Measurements from ENCODE around the gene SNX5.

GRCh38 chr20:17901971-17902370, 66.6 kb downstream of the SNX5 start:
- no peak for TF ChIP-seq CTCF (IDR thresholded peaks at IDR 0.05)
- no peak for TF ChIP-seq ZFX (IDR thresholded peaks at IDR 0.05; ENCODE audit: borderline replicate concordance)
